Kidney glomerular epithelial cell (primary cell): ENCODE data around the gene FPGS.
"Not testable (repeated sequence)": the region's sequence is repeated elsewhere in the genome, so short reads cannot be mapped to it uniquely, and the experiment has no call there.

Experiments
- DNase-seq: peaks from one replicate; lab custom pipeline; 2025; lab: John Stamatoyannopoulos, UW

The FPGS gene

DNA sequence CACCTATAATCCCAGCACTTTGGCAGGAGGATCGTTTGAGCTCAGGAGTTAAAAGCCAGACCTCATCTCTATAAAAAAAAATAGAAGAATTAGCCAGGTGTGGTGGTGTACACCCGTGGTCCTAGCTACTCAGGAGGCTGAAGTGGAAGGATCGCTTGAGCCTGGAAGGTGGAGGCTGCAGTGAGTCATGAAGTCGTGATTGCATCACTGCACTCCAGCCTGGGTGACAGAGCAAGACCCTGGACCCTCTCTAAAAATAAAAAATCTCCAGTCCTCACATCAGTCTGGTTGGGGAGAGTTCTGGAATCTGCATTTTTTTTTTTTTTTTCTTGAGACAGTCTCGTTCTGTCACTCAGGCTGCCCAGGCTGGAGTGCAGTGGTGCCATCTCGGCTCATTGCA is 9.3 kb downstream of the FPGS start:
- no peak for DNase-seq

DNA sequence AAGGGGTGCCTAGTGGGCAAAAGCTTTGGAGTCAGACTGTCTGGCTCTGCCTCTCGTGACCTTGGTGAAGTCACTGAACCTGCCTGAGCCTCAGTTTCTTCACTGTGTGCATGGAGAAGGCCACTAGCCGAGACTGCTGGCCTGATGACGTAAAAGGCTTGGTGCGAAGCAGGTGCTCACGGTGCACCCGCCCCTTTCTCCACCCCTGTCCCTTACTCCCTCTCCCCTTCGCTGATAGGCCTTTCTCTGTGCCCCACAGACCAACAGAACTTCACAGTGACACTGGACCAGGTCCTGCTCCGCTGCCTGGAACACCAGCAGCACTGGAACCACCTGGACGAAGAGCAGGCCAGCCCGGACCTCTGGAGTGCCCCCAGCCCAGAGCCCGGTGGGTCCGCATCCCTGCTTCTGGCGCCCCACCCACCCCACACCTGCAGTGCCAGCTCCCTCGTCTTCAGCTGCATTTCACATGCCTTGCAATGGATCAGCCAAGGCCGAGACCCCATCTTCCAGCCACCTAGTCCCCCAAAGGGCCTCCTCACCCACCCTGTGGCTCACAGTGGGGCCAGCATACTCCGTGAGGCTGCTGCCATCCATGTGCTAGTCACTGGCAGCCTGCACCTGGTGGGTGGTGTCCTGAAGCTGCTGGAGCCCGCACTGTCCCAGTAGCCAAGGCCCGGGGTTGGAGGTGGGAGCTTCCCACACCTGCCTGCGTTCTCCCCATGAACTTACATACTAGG is 10.4 kb downstream of the FPGS start:
- DNase-seq, result no peak

GRCh38 chr9:127813686-127814226 is 11.1 kb downstream of the FPGS start:
- no peak for DNase-seq

- no peak for DNase-seq
Measured at GRCh38 chr9:127814619-127815511, 12.2 kb downstream of the FPGS start.

DNA sequence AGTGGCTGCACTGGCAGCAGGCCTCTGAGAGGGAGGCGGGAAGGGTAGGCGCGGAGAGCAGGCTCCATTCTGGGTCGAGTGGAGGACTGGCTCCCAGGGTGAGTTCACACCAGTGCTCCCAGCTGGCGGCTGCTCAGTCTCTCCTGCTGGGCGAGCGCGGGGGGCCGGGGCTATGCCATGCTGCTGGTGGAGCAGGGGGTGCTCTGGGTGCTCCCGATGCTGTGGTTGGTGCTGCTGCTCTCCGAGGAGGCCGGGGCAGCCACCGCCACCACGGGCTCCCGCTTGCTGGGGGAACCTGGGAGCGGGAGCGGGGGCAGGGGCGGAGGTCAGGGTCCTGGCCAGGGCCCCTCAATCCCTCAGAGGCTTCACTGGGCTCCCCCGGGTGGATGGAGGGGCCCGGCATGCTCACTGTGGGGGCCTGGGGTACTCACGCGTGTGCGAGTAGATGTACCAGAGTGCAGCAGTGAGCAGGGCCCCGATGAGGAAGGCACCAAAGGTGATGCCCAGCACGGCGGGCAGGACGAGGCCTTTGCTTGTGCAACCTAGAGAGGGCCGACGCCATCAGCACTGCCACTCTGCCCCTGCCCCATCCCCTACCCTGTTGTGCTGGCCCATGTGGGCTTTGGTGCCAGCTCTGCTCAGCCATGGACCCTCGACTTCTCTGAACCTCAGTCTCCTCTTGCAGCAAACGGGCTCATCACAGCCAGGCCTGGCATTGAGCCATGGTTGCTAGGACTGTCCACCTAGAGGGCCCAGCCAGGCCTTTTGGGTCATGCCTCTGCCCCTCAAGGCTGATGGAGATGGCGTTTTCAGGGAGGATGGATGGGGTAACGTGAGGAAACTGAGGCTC is 13.1 kb downstream of the FPGS start:
- no peak for DNase-seq

DNA sequence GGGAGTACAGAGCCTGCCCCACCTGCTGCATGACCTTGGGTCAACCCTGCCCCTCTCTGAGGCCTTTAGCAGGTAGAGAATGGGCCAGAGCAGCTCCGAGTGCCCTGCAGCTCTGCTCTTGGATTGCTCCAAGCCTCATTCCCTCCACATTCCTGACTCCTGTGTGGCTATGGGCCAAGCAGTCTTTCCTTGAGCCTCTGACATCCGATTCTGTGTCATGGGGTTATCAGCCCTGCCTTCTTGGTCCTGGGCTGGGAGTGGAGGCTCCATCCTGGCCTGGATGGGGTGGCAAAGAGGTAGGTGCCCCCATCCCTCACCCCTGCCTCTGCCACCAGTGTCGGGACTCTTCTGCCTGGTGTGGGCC is 13.7 kb downstream of the FPGS start:
- DNase-seq, result no peak

DNA sequence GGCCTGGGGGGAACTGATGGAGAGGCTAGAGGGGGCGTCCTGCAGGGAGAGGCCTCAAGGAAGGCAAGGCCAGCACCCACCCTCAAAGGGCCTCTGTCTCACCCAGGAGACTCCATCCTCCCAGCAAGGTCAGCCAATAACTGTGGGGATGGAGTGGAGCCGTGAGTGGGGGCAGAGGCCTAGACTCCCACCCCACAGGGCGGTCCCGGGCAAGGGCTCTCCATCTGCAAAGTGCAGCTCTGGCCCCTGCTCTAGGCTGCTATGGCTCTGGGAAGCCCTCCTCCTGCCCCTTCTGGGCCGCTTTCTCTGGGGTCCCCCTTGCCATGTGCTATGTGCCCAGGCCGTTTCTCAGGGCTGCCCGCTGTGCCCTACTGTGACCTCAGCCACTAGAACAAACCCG is 14.0 kb downstream of the FPGS start:
- no peak for DNase-seq

GRCh38 chr9:127817881-127818434 is 15.3 kb downstream of the FPGS start:
- no peak for DNase-seq

- DNase-seq, result no peak
Measured at GRCh38 chr9:127818574-127818973, 15.9 kb downstream of the FPGS start.

DNA sequence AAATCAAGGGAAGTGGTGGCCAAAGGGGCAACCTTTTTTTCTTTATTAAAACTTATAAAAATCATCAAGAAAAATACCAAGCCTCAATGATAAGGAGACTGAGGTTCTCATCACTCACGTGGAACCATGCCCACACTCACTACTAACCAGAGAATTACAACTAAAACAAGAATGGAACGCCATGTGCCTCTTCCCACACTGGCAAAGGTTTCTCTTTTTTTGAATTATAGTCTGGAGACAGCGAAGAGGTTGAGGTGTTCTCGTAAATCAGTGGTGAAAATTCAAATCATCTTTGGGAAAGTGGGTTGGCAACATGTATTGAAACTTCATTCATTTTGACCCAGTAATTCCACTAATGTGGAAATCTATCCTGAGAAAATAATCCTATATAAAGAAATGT is 19.4 kb downstream of the FPGS start:
- DNase-seq, result no peak

DNA sequence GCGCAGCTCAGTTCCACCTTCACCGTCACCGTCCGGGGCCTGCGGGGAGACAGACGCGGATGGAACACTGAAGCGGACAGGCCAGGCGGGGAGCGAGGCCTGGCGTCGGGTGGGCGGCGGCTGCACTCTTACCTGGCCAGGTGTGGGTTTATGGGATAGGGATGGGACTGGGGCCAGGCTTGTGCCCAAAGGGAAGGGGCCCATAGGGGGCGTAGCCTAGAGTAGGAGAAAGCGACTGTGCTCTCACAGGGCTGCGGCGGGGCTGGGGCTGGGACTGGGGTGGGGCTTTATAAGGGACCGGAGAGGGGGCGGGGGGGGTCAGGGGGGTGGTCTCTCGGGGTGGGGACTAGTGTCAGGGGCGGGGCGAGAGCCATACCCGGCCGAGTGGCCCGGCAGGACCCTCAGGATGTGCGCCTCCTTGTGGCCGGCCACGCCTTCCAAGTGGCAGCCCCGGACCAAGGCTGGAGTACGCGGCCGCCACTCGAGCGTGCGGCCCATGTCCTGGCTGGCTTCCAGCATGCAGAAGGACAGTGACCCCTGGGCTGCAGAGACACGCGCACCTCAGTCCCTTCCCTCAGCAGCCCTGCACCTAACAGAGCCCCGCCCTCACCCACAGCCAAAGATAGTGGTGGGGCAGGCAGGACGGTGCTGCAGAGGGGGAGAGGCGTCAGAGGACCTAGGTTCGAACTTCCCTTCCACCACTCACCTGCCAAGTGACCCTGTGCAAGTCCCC is 22.8 kb downstream of the FPGS start:
- DNase-seq, result no peak

DNA sequence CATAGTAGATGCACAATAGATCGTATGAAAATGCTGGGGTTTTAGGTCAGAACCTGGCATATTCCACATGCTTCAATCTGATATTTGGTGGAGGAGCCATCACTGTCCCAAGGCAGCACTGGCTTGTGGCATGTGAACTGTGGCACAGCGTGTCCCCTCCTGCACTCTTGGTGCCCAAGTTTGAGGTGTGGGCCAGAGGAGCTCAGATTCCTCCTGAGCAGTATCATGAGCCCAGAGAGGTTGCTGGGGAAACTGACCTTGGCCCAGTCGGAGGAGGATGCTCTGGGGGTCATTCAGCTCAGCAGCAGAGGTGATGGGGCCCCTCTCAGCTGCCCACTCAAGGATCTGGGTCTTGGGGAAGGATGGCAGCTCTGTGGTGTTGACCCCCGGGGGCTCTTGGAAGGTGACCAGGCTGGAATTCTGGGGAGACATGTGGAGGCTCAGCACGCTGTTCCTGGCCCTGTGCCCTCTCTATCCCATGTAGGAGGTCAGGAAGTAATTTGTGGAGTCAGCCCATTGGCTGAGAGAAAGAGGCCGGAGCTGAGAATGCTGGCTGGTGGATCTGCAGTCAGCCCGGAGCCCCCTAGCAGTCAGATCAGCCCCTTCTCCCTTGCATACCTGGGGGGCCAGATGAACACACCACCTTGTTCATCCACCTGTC is 23.7 kb downstream of the FPGS start:
- no peak for DNase-seq

DNA sequence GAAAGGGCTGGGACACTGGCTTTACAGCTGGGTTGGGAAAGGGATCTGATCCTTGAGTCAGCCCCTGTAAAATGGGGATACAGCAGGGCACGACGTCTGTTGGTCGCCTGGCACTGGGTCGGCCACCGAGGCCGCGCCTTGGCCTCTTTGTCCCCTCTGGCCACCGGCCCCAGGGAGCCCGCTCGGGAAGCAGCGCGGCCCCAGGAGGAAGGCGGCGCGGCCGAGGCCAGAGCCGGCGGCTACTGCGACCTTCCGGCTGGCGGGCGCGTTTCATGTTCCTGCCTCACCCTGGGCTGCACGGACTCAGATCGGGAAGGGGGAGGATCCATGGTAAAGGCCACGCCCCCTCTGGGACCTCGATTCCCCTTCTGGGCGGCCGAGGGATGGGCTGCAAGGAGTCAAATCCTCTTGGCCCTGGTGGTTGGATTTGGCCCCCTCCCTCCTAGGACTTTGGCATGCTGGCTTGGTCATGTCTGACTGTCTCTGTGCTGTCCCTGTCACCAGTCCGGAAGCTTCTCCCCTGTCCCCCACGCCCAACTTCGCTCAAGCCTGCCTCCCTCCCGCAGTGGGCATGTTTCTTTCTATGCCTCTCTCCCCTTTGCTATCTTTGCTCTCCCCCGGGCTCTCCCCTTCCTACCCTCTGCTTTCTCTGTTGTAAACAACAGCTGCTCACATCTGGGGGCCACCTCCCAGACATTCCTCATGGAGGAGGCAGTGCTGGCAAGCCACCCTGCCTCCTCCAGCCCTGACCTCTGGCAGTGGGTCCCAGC is 25.8 kb downstream of the FPGS start:
- DNase-seq, result no peak

DNA sequence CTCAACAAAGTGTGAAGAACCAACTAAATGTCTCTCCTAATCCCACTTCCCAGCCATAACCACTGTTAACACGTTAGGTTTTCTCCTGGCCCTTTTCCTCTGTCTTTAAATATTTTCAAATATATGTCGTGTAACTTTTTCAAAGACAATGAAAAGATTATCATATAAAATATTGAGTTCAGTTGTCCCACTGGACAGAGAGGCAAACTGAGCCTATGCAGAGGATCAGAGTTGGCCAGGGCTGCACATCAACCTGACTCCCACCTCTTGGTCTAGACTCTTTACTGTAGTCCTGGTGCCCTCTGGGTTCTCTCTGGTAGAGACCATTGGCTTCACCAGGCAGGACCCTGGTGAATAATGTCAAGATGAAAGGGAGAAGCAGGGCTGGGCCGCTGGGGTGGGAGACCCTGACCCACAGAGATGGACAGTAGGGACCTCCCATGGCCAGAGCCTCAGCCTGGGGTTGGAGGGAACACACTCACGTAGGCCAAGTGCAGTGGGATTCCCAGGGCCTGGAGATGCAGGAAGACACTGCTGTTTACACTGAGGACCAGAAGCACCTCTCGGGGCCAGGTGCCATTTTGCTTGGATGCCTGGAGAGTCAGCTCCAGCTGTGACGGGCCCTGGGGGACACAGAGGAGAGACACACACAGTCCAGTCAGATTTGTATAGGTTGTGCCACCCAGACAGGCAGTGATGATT is 26.7 kb downstream of the FPGS start:
- no peak for DNase-seq

DNA sequence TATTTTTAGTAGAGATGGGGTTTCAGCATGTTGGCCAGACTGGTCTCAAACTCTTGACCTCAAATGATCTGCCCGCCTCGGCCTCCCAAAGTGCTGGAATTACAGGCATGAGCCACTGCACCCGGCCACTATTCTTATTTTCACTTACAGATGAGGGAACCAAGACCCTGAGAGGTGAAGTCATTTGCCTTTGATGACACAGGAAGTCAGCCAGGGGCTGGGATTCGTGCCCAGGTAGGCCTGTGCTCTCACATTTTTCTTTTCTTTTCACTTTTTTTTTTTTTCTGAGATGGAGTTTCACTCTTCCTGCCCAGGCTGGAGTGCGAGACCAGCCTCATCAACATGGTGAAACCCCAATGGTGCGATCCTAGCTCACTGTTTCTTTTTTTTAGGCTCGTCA is 29.6 kb downstream of the FPGS start:
- no peak for DNase-seq

DNA sequence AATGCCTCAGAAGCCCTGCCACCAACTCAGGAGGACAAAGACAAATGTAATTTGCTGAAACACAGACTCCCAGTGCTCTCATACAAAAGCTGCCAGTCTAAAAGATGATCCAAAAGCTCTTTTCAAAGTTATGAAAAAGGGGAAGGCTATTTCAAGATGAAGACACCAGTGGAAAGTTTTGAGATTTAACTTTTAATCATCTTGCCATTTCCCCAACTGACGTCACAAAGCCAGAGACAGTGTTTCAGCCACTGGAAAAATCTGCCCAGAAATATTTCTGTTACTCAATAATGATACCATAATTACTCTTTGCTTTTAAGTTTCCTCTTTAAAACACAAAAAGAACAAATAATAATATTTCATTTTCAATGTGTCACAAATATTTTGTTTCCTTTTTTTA is 30.9 kb downstream of the FPGS start:
- no peak for DNase-seq

DNA sequence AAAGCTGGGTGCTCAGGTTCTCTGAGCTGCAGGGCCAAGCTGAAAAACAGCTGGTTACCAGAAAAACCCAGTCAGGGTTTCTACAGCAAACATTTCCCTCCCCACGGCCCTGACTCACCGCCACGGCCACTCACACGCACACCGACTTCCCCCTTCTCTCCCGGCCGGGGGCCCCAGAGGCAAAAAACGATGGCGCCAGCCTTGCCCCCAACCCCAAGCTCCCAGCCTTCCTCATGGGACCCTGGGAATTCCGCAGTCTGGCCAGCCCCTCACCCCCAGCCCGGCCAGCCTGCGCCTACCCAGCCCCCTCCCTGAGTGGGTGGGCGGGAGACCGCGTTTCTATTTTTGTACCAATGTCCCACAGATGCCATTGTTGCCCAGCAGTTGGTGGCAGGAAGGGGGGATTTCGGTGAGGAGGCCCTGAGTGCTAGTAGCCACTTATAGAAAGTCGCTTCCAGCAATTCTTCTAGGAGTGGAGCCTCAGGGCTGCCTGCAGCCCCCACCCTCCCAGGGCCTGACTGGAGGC is 33.4 kb downstream of the FPGS start:
- no peak for DNase-seq

GRCh38 chr9:127836561-127836960 is 33.9 kb downstream of the FPGS start:
- not testable (repeated sequence) for DNase-seq

- DNase-seq, result no peak
Measured at GRCh38 chr9:127837346-127837745, 34.7 kb downstream of the FPGS start.
